CD14-positive monocyte (primary cell): ENCODE data around the gene AQP2. TPM values are rescaled to one million over a fixed set of nuclear protein-coding genes. Genes with fewer than 3 reads are reported as not detected.

Experiments used
- DNase-seq, 3 donors: peaks; one replicate each; pipeline ENCODE4 v3.0.0-alpha.2; 2011 to 2022
- H2AFZ ChIP-seq: 2 replicates; pipeline ENCODE4 v1.6.0; 2012; ENCODE audit warnings: mild to moderate bottlenecking, low read depth, low read length, inconsistent platforms; ENCODE audit not compliant: insufficient read depth, poor library complexity, severe bottlenecking
- H3K27ac ChIP-seq, 2 donors: 1 replicate in 1 of 2; 2 replicates in 1 of 2; pipeline ENCODE4 v1.5.1; 2012 to 2013; ENCODE audit warnings: low read length in 2 of 2, control low read depth in 1 of 2, inconsistent platforms in 1 of 2, low read depth in 1 of 2, mild to moderate bottlenecking in 1 of 2
- H3K27me3 ChIP-seq, 2 donors: one replicate each; pipeline versions ENCODE4 v1.6.0 to v1.6.1; 2011 to 2013; ENCODE audit warnings: low read length in 2 of 2; ENCODE audit not compliant: control insufficient read depth in 2 of 2, insufficient read depth in 2 of 2
- H3K36me3 ChIP-seq, 2 donors: replicated peaks in 1 of 2; 1 replicate in 1 of 2; 2 replicates in 1 of 2; pipeline versions ENCODE4 v1.5.1 to v1.6.1; 2012 to 2013; ENCODE audit warnings: low read length in 2 of 2, control low read depth in 1 of 2, inconsistent platforms in 1 of 2, mild to moderate bottlenecking in 1 of 2; ENCODE audit not compliant: insufficient read depth in 2 of 2, control insufficient read depth in 1 of 2
- H3K4me1 ChIP-seq, 2 donors: 1 replicate in 1 of 2; 2 replicates in 1 of 2; pipeline versions ENCODE4 v1.5.1 to v1.6.1; 2012 to 2013; ENCODE audit warnings: low read length in 2 of 2, control low read depth in 1 of 2, inconsistent platforms in 1 of 2, mild to moderate bottlenecking in 1 of 2, moderate library complexity in 1 of 2; ENCODE audit not compliant: insufficient read depth in 2 of 2, control insufficient read depth in 1 of 2
- H3K4me2 ChIP-seq: replicated peaks from 2 replicates; pipeline ENCODE3; 2012; ENCODE audit warnings: low read length, moderate library complexity, mild to moderate bottlenecking; ENCODE audit not compliant: poor library complexity, severe bottlenecking; ENCODE audit errors: extremely low read depth
- H3K4me3 ChIP-seq, 3 experiments: fragments of 200-600 bp in 1 of 3; sonication (generic) in 1 of 3; replicated peaks in 1 of 3; 1 replicate in 2 of 3; 2 replicates in 1 of 3; pipeline ENCODE4 v1.5.1; 2011 to 2013; ENCODE audit warnings: low read length in 3 of 3, mild to moderate bottlenecking in 3 of 3, control low read depth in 2 of 3, low read depth in 2 of 3, inconsistent platforms in 1 of 3, moderate library complexity in 1 of 3
- H3K79me2 ChIP-seq: 2 replicates; pipeline ENCODE4 v1.6.0; 2012; ENCODE audit warnings: mild to moderate bottlenecking, control low read depth, inconsistent platforms, low read length, moderate library complexity; ENCODE audit not compliant: insufficient read depth
- H3K9ac ChIP-seq: 2 replicates; pipeline ENCODE4 v1.6.0; 2017; ENCODE audit warnings: low read length, mild to moderate bottlenecking; ENCODE audit not compliant: insufficient read depth, poor library complexity, severe bottlenecking
- H3K9me3 ChIP-seq, 2 donors: replicated peaks in 1 of 2; 1 replicate in 1 of 2; 2 replicates in 1 of 2; pipeline versions ENCODE4 v1.5.1 to v1.6.1; 2012 to 2013; ENCODE audit warnings: low read length in 2 of 2, control low read depth in 1 of 2; ENCODE audit not compliant: control insufficient read depth in 1 of 2, insufficient read depth in 1 of 2
- H4K20me1 ChIP-seq: 2 replicates; pipeline ENCODE4 v1.6.0; 2012; ENCODE audit warnings: mild to moderate bottlenecking, low read length, control low read depth, moderate library complexity; ENCODE audit not compliant: insufficient read depth
- H3K27ac Mint-ChIP-seq, 7 donors: one replicate each; pipeline ENCODE4 v1.8.0; 2020; ENCODE audit warnings: mild to moderate bottlenecking in 7 of 7, mixed read lengths in 7 of 7, moderate library complexity in 6 of 7, inconsistent platforms in 2 of 7
- H3K27me3 Mint-ChIP-seq, 3 donors: one replicate each; pipeline ENCODE4 v1.8.0; 2021 to 2022; ENCODE audit warnings: low read depth in 3 of 3, mild to moderate bottlenecking in 3 of 3, mixed read lengths in 3 of 3, moderate library complexity in 3 of 3, inconsistent platforms in 1 of 3
- H3K36me3 Mint-ChIP-seq, 2 donors: one replicate each; pipeline ENCODE4 v1.8.0; 2020; ENCODE audit warnings: mixed read lengths in 2 of 2, inconsistent platforms in 1 of 2, mild to moderate bottlenecking in 1 of 2
- H3K4me1 Mint-ChIP-seq: one replicate; pipeline ENCODE4 v1.8.0; 2020; ENCODE audit warnings: mild to moderate bottlenecking, mixed read lengths
- H3K4me3 Mint-ChIP-seq, 2 donors: one replicate each; pipeline ENCODE4 v1.8.0; 2020; ENCODE audit warnings: mild to moderate bottlenecking in 2 of 2, mixed read lengths in 2 of 2, moderate library complexity in 1 of 2
- H3K9me3 Mint-ChIP-seq, 7 donors: one replicate each; pipeline ENCODE4 v1.8.0; 2020 to 2022; ENCODE audit warnings: mixed read lengths in 7 of 7, mild to moderate bottlenecking in 6 of 7, moderate library complexity in 6 of 7, inconsistent platforms in 2 of 7
- CTCF ChIP-seq: fragments of 200-600 bp; IDR thresholded peaks from one replicate; pipeline ENCODE4 v1.8.0; 2022; ENCODE audit warnings: antibody characterized with exemption, mild to moderate bottlenecking
- WGBS: methylation state at CpG from one replicate; pipeline ENCODE4 v1.1.5; 2013; ENCODE audit warnings: missing lambda C conversion rate; ENCODE audit not compliant: insufficient coverage; 5-methylcytosine and 5-hydroxymethylcytosine counted together
- intact Hi-C, 2 donors: fragments of 100-400 bp; cut with micrococcal nuclease; formaldehyde crosslinking; loops; one replicate each; pipeline versions ENCODE4 v1.15.0 to v1.15.1; 2023
- polyA plus RNA-seq, 3 donors: library from polyadenylated mRNA; depleted of rRNA in 1 of 3; unstranded in 2 of 3; stranded (reverse) in 1 of 3; fragments of 300-500 nt in 2 of 3; fragments of >200 nt in 1 of 3; fragmentation: Illumina TruSeq in 2 of 3; gene quantifications; 1 replicate in 2 of 3; 2 replicates in 1 of 3; pipeline ENCODE4 v1.2.3, GENCODE V29; 2012 to 2021

Gene AQP2
- polyA plus RNA-seq, 3 donors, result not detected

GRCh38 chr12:49904601-49905000 is 45.9 kb upstream of the AQP2 start:
- Histone ChIP-seq H3K4me2 (no peak overlapping the region), H3K79me2 (no peaks in the 10 kb centered on the region), H4K20me1 (no peaks in the 10 kb centered on the region), H3K27ac (no peak overlapping the region), H3K9me3 (no peaks in the 10 kb centered on the region), H3K9ac (no peak overlapping the region), H3K4me3 (no peak overlapping the region), H3K36me3 (no peaks in the 10 kb centered on the region), H3K4me1 (peaks cover 0 to 4% of the 10 kb centered on the region in 2 donors), H2AFZ (peak overlapping the region; percentile 35), H3K27me3 (peaks cover 8 to 39% of the 10 kb centered on the region in 2 donors)
- Mint-ChIP-seq H3K27me3 (peaks cover 38 to 58% (median 53%) of the 10 kb centered on the region in 3 donors), H3K9me3 (peaks cover 0 to 6% (median 4%) of the 10 kb centered on the region in 7 donors), H3K36me3 (peaks cover 6% of the 10 kb centered on the region in 2 donors), H3K4me1 (peaks cover 10% of the 10 kb centered on the region), H3K4me3 (peak overlapping the region in 1 of 2 donors; percentile 88), H3K27ac (no peak overlapping the region)
- intact Hi-C loops, result no loop called here
- no peak for DNase-seq
- no peak for TF ChIP-seq CTCF
- 86% methylated on average over 9 of the region's 11 CpGs for WGBS

- Histone ChIP-seq H3K27ac (no peak overlapping the region), H2AFZ (no peak overlapping the region), H3K4me1 (peaks cover 0 to 4% of the 10 kb centered on the region in 2 donors), H3K4me2 (no peak overlapping the region), H3K4me3 (no peak overlapping the region), H3K9me3 (no peaks in the 10 kb centered on the region), H4K20me1 (no peaks in the 10 kb centered on the region), H3K27me3 (peaks cover 8 to 35% of the 10 kb centered on the region in 2 donors), H3K36me3 (no peaks in the 10 kb centered on the region), H3K9ac (no peak overlapping the region), H3K79me2 (no peaks in the 10 kb centered on the region)
- intact Hi-C loops, result no loop called here
- Mint-ChIP-seq H3K36me3 (peaks cover 6% of the 10 kb centered on the region in 2 donors), H3K27me3 (peaks cover 40 to 55% (median 51%) of the 10 kb centered on the region in 3 donors), H3K4me3 (peak overlapping the region in 1 of 2 donors; percentile 3), H3K4me1 (peaks cover 10% of the 10 kb centered on the region), H3K27ac (no peak overlapping the region), H3K9me3 (peaks cover 0 to 6% (median 4%) of the 10 kb centered on the region in 7 donors)
- no peak for DNase-seq
- TF ChIP-seq CTCF, result no peak
- 93% methylated on average over 4 of the region's 7 CpGs for WGBS
Measured at GRCh38 chr12:49905718-49906314, 44.7 kb upstream of the AQP2 start.
